ENCODE results near the gene GBX2. TPM values are rescaled to one million over a fixed set of nuclear protein-coding genes. Genes with fewer than 3 reads are reported as not detected.

GBX2 gene
- polyA plus RNA-seq, 2 donors, result not detected

Other genes starting within 250 kb of the GBX2 start
- not detected for gene ASB18, start 96.0 kb upstream of the GBX2 start, polyA plus RNA-seq